HepG2 (cell line): ENCODE data around the gene TMEM107. TPM values are rescaled to one million over a fixed set of nuclear protein-coding genes. Genes with fewer than 3 reads are reported as not detected.

Source experiments
- AKAP8 ChIP-seq: sonication (generic); formaldehyde crosslinking; IDR thresholded peaks from 2 replicates; pipeline ENCODE4 v1.5.1; 2020; ENCODE audit warnings: mild to moderate bottlenecking, missing genetic modification reagents
- BRF2 ChIP-seq: sonication (generic); formaldehyde crosslinking; IDR thresholded peaks from 2 replicates; pipeline ENCODE4 v1.8.1; 2022; ENCODE audit warnings: mild to moderate bottlenecking, missing genetic modification reagents
- HHEX ChIP-seq: IDR thresholded peaks from 2 replicates; pipeline ENCODE4 v1.6.1; 2016; ENCODE audit warnings: control low read depth
- KDM3A ChIP-seq: IDR thresholded peaks from 2 replicates; pipeline ENCODE4 v1.6.1; 2018; ENCODE audit warnings: low read depth, missing compliant biosample characterization
- MLXIP ChIP-seq: sonication (generic); formaldehyde crosslinking; IDR thresholded peaks from 2 replicates; pipeline ENCODE4 v1.9.0; 2021; ENCODE audit warnings: missing genetic modification reagents, borderline replicate concordance
- MNT ChIP-seq: fragments of 450-650 bp; IDR thresholded peaks from 2 replicates; pipeline ENCODE4 v1.6.1; 2016
- NR3C1 ChIP-seq: sonication (generic); formaldehyde crosslinking; IDR thresholded peaks from 2 replicates; pipeline ENCODE4 v1.4.0; 2020; ENCODE audit warnings: missing genetic modification reagents
- PAF1 ChIP-seq: IDR thresholded peaks from 2 replicates; pipeline ENCODE4 v1.6.1; 2016; ENCODE audit warnings: missing genetic modification reagents, missing compliant biosample characterization
- PHF20 ChIP-seq: sonication (generic); formaldehyde crosslinking; IDR thresholded peaks from 2 replicates; pipeline ENCODE4 v1.5.0; 2020; ENCODE audit warnings: mild to moderate bottlenecking, missing genetic modification reagents
- YEATS4 ChIP-seq: sonication (generic); formaldehyde crosslinking; IDR thresholded peaks from 2 replicates; pipeline ENCODE4 v1.4.0; 2020; ENCODE audit warnings: missing genetic modification reagents, borderline replicate concordance
- ZBTB39 ChIP-seq: sonication (generic); formaldehyde crosslinking; IDR thresholded peaks from 2 replicates; pipeline ENCODE4 v1.5.0; 2020; ENCODE audit warnings: missing genetic modification reagents
- ZBTB8A ChIP-seq: sonication (generic); formaldehyde crosslinking; IDR thresholded peaks from 2 replicates; pipeline ENCODE4 v1.4.0; 2020; ENCODE audit warnings: mild to moderate bottlenecking, low read depth, missing genetic modification reagents, borderline replicate concordance
- ZNF136 ChIP-seq: sonication (generic); formaldehyde crosslinking; IDR thresholded peaks from 2 replicates; pipeline ENCODE4 v1.8.1; 2022; ENCODE audit warnings: low read depth, mild to moderate bottlenecking, moderate library complexity, missing genetic modification reagents
- ZNF777 ChIP-seq: sonication (generic); formaldehyde crosslinking; IDR thresholded peaks from 2 replicates; pipeline ENCODE4 v1.4.0; 2020; ENCODE audit warnings: missing genetic modification reagents
- ZNF781 ChIP-seq: sonication (generic); formaldehyde crosslinking; IDR thresholded peaks from 2 replicates; pipeline ENCODE4 v1.5.1; 2020; ENCODE audit warnings: borderline replicate concordance, mild to moderate bottlenecking, missing genetic modification reagents; ENCODE audit errors: not compliant biosample characterization
- polyA plus RNA-seq, 8 experiments: library from polyadenylated mRNA; depleted of rRNA in 3 of 8; stranded (reverse) in 7 of 8; unstranded in 1 of 8; fragments of >200 nt; fragmentation: Illumina TruSeq in 4 of 8; extraction: Trizol in 4 of 8; gene quantifications; 2 replicates each; pipeline versions ENCODE4 v1.2.1 to v1.2.3, GENCODE V29; 2011 to 2016; ENCODE audit warnings: low read depth in 4 of 8, missing spikeins in 1 of 8, mixed read lengths in 1 of 8; ENCODE audit not compliant: insufficient read depth in 1 of 8
- total RNA-seq, 5 experiments: library from RNA; depleted of rRNA; stranded (reverse); fragments of >200 nt; fragmentation: Illumina TruSeq; extraction: Trizol; gene quantifications; 2 replicates each; pipeline ENCODE4 v1.2.3, GENCODE V29; 2016; ENCODE audit warnings: low read depth in 1 of 5
- TF ChIP-seq, protein P1 (sequence below): sonication (generic); formaldehyde crosslinking; IDR thresholded peaks from 2 replicates; pipeline ENCODE4 v1.4.0; 2020; ENCODE audit warnings: missing genetic modification reagents
- TF ChIP-seq, protein P2 (sequence below): sonication (generic); formaldehyde crosslinking; conservative IDR thresholded peaks from 2 replicates; pipeline ENCODE4 v1.4.0; 2020; ENCODE audit warnings: missing genetic modification reagents

Gene TMEM107
- total and polyA plus RNA-seq, 2 of the 13 experiments (the other 11 are each of a cell fraction or from before 2014, with no cell fraction given): 7.2 to 15.3 TPM

GRCh38 chr17:8221663-8222379 lies 45.6 kb upstream of the TMEM107 start (continued):
- TF ChIP-seq BRF2 (CRISPR knock-in tag) (peak; percentile 5; the same call in 1 of the 2 replicates), ZNF777 (CRISPR knock-in tag) (peak; percentile 85), HHEX (CRISPR knock-in tag) (no peak), YEATS4 (CRISPR knock-in tag) (0 out of 2 replicates have a peak, but pooled peaks have one; percentile 37), KDM3A (no peak), MLXIP (CRISPR knock-in tag) (no peak), ZNF781 (CRISPR knock-in tag) (no peak), ZBTB39 (CRISPR knock-in tag) (peak; percentile 99), ZBTB8A (no peak), ZNF136 (no peak), PHF20 (CRISPR knock-in tag) (no peak), AKAP8 (CRISPR knock-in tag) (no peak), PAF1 (CRISPR knock-in tag) (no peak), NR3C1 (CRISPR knock-in tag) (no peak), MNT (no peak)
- TF ChIP-seq, protein P1, sequence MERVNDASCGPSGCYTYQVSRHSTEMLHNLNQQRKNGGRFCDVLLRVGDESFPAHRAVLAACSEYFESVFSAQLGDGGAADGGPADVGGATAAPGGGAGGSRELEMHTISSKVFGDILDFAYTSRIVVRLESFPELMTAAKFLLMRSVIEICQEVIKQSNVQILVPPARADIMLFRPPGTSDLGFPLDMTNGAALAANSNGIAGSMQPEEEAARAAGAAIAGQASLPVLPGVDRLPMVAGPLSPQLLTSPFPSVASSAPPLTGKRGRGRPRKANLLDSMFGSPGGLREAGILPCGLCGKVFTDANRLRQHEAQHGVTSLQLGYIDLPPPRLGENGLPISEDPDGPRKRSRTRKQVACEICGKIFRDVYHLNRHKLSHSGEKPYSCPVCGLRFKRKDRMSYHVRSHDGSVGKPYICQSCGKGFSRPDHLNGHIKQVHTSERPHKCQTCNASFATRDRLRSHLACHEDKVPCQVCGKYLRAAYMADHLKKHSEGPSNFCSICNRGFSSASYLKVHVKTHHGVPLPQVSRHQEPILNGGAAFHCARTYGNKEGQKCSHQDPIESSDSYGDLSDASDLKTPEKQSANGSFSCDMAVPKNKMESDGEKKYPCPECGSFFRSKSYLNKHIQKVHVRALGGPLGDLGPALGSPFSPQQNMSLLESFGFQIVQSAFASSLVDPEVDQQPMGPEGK (CRISPR knock-in tag): no peak
- TF ChIP-seq, protein P2, sequence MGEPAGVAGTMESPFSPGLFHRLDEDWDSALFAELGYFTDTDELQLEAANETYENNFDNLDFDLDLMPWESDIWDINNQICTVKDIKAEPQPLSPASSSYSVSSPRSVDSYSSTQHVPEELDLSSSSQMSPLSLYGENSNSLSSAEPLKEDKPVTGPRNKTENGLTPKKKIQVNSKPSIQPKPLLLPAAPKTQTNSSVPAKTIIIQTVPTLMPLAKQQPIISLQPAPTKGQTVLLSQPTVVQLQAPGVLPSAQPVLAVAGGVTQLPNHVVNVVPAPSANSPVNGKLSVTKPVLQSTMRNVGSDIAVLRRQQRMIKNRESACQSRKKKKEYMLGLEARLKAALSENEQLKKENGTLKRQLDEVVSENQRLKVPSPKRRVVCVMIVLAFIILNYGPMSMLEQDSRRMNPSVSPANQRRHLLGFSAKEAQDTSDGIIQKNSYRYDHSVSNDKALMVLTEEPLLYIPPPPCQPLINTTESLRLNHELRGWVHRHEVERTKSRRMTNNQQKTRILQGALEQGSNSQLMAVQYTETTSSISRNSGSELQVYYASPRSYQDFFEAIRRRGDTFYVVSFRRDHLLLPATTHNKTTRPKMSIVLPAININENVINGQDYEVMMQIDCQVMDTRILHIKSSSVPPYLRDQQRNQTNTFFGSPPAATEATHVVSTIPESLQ (CRISPR knock-in tag): no peak
